ENCODE results near the gene KRTAP5-3.
"Not testable (repeated sequence)": the region's sequence is repeated elsewhere in the genome, so short reads cannot be mapped to it uniquely, and the experiment has no call there.

KRTAP5-3 gene

DNA sequence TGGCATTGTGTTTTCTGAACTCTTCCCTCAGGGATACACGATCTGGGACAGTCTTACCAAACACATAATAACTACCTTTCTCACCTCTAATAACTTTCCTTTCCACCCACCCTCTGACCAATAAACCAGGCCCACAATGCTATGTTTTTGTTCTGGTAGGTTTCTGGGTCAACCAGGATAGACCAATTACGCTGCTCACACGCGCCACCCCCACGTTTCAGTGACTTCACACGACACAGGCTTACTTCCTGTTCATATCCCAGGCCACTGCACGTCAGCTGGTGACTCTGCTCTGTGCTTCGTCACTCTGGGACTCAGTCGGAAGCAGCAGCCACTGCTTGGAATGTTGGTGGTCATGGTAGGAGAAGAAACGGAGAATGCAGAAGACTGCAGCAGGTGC lies 11.2 kb upstream of the KRTAP5-3 start:
- no peak for TF ChIP-seq CTCF (IDR thresholded peaks at IDR 0.05; ENCODE audit: insufficient read depth, missing control alignments)
- DNase-seq (ENCODE audit: insufficient read length, low spot score) = no peak
- FAIRE-seq = no peak

GRCh38 chr11:1618231-1618630 lies 10.0 kb upstream of the KRTAP5-3 start:
- FAIRE-seq (no peak), DNase-seq (ENCODE audit: insufficient read length, low spot score) (no peak)
- TF ChIP-seq CTCF (IDR thresholded peaks at IDR 0.05; ENCODE audit: insufficient read depth, missing control alignments) = no peak

- DNase-seq (ENCODE audit: insufficient read length, low spot score); FAIRE-seq: not testable (repeated sequence)
Observed at GRCh38 chr11:1607901-1608300, 362 bp downstream of the KRTAP5-3 start.

GRCh38 chr11:1607156-1607845 lies 962 bp downstream of the KRTAP5-3 start:
- not testable (repeated sequence) for FAIRE-seq; DNase-seq (ENCODE audit: insufficient read length, low spot score)

DNA sequence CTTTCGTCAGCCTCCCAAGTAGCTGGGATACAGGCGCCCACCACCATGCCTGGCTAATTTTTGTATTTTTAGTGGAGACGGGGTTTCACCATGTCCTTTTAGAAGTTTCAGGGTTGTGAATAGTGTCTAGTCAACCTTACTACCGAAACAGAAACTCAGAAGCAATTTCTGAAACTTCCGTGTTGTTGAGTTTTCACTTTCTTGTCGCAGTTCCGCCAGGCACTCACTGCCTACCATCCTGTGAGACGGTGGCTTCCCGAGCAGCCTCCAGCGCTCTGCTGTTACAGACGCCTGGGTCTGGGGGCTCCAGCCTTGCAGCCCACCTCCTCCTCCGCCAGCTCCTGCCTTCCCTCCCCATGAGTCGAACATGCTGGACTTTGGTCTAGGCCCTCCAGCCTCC lies 2.3 kb downstream of the KRTAP5-3 start:
- not testable (repeated sequence) for DNase-seq (ENCODE audit: insufficient read length, low spot score); FAIRE-seq

GRCh38 chr11:1604711-1605110 lies 3.6 kb downstream of the KRTAP5-3 start:
- FAIRE-seq = no peak

DNA sequence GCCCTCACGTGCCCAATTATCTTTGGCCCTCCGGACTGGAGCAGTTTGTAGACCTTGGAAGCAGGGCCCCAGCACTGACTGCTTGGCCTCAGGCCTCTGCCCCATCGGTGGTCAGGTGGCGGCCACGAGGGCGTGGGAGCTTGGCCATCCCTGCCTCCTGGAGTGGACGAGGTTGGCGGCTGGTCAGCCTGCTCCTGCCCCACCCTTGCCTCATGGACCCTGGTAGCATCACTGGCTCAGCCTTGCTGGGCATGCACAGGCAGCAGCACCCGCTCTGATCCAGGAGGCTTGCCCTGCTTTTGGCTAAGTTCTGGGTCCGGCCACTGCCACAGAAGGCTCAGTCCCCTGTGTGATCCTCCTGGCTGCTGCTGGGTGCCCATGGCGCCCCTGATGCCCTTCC lies 4.1 kb downstream of the KRTAP5-3 start:
- FAIRE-seq (no peak), DNase-seq (ENCODE audit: insufficient read length, low spot score) (no peak)
- TF ChIP-seq CTCF (IDR thresholded peaks at IDR 0.05; ENCODE audit: insufficient read depth, missing control alignments) = no peak

More at GRCh38 chr11:1604711-1605110, 3.6 kb downstream of the KRTAP5-3 start:
- DNase-seq (ENCODE audit: insufficient read length, low spot score) = no peak
- TF ChIP-seq CTCF (IDR thresholded peaks at IDR 0.05; ENCODE audit: insufficient read depth, missing control alignments) = no peak

GRCh38 chr11:1603629-1604028 lies 4.6 kb downstream of the KRTAP5-3 start:
- no peak for TF ChIP-seq CTCF (IDR thresholded peaks at IDR 0.05; ENCODE audit: insufficient read depth, missing control alignments)
- DNase-seq (ENCODE audit: insufficient read length, low spot score) (no peak), FAIRE-seq (no peak)

DNA sequence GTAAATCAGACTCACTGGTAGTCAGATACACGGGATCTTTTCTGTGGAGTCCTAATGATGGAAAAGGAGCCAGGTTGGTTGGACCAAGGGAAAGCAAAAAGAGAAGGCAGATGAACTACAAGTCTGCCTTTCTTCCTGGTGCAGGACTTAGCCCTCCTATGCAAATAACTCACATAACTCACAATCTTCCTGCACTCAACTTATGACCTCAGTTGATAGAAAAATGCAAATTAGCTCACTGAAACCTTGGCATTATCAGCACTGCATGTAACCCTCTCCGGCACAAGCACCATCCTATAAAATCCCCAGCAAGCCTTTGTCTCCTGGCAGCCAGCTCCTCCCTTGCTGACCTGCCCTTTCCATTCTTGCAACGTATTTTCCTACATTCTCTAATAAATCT lies 6.6 kb downstream of the KRTAP5-3 start:
- DNase-seq (ENCODE audit: insufficient read length, low spot score); FAIRE-seq: not testable (repeated sequence)

All from D721Med (cell line).